GM19099 (cell line): ENCODE results near the gene RPRD2.

Experiments
- POLR2A ChIP-seq: IDR thresholded peaks from 3 replicates; pipeline ENCODE4 v1.6.1; 2011; ENCODE audit warnings: low read depth; ENCODE audit not compliant: insufficient read length; ENCODE audit errors: extremely low read depth

Gene RPRD2

DNA sequence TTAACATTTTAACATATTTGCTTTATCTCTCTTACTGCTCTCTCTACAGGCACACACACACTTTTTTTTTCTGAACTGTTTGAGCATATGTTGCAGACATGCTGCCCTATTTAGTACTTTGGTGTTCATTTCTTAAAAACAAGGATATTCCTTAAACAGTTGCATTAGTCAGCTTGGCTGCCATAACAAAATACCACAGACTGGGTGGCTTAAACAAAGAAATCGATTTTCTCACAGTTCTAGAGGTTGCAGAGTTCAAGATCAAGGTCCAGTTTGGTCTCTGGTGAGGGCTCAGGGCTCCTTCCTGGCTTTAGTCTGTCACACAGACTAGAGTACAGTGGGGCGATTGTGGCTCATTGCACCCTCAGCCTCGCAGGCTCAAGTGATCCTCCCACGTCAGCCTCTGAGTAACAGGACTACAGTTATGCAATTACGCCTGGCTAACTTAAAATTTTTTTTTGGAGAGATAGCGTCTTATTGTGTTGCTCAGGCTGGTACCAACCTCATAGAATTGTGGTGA, 46.7 kb downstream of the RPRD2 start:
- no peak for TF ChIP-seq POLR2A

DNA sequence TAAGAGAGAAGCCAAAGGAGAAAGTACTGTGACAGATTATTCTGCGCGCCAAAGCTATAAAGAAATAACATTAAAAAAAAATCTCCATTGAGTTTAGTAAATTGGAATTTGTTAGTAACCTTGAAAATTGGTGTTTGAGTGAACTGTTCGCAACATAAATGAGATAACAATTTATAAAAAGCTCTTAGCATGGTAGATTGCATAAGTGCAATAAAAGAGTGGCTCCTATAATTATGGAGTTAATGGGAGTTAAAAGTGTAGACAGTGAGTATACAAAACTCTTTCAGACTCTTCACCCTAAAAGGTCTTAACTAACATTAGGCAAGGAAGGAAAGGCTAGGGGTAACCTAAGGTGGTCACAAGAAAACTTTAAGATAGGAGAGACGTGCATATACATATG, 50.6 kb downstream of the RPRD2 start:
- TF ChIP-seq POLR2A = no peak

- no peak for TF ChIP-seq POLR2A
Measured at GRCh38 chr1:150415800-150416199, 51.9 kb downstream of the RPRD2 start.

DNA sequence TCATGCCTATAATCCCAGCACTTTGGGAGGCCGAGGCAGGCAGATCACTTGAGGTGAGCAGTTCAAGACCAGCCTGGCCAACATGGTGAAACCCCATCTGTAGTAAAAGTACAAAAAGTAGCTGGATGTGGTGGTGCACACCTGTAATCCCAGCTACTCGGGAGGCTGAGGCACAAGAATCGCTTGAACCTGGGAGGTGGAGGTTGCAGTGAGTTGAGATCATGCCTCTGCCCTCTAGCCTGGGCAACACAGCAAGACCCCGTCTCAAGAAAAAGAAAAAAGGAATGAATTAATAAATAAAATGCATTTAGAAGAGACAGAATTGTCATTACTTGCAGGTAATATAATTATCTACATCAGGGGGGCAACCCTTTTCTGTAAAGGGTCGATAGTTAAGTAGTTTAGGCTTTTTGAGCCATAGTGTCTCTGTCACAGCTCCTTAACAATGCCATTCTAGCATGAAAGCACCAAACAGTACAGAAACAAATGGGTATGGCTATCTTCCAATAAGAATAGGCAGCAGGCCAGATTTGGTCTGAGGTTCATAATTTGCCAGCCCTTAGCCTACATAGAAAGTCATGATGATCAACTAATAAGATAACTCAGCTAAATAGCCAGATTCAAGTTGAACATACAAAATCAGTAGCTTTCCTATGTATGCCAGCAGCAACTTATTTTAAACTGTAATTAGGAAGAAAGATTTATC, 56.8 kb downstream of the RPRD2 start:
- no peak for TF ChIP-seq POLR2A

DNA sequence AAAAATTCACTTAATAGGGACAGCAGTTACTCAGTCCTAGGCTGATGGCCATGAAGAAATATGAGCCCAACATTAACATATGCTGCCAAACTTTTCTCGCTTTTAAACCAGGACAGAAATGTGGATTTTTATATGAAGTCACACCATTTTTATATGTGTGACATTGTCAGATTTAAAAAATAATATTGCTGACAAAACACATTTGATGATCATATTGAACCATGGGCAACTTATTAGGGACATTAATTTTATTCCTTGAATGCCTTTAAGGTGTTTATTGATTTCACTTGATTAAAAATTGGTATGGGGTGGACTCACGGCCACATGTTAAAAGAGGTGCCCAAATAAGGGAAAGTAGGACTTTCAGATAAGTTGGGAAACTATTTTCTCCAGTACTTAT, 58.6 kb downstream of the RPRD2 start:
- no peak for TF ChIP-seq POLR2A

GRCh38 chr1:150429805-150430204, 65.9 kb downstream of the RPRD2 start:
- TF ChIP-seq POLR2A = no peak

GRCh38 chr1:150441121-150441520, 77.2 kb downstream of the RPRD2 start:
- no peak for TF ChIP-seq POLR2A

- TF ChIP-seq POLR2A = no peak
Measured at GRCh38 chr1:150444232-150444631, 80.3 kb downstream of the RPRD2 start.

GRCh38 chr1:150456146-150456647, 92.2 kb downstream of the RPRD2 start:
- TF ChIP-seq POLR2A = no peak

GRCh38 chr1:150464422-150464826, 100.5 kb downstream of the RPRD2 start:
- TF ChIP-seq POLR2A = no peak

- no peak for TF ChIP-seq POLR2A
Measured at GRCh38 chr1:150466964-150467363, 103.0 kb downstream of the RPRD2 start.

- no peak for TF ChIP-seq POLR2A
Measured at GRCh38 chr1:150469291-150469690, 105.3 kb downstream of the RPRD2 start.

GRCh38 chr1:150472601-150473200, 108.8 kb downstream of the RPRD2 start:
- TF ChIP-seq POLR2A = no peak

GRCh38 chr1:150473659-150474058, 109.7 kb downstream of the RPRD2 start:
- no peak for TF ChIP-seq POLR2A

GRCh38 chr1:150474869-150475268, 110.9 kb downstream of the RPRD2 start:
- TF ChIP-seq POLR2A = no peak

- TF ChIP-seq POLR2A = no peak
Measured at GRCh38 chr1:150476754-150477153, 112.8 kb downstream of the RPRD2 start.

GRCh38 chr1:150477320-150477719, 113.4 kb downstream of the RPRD2 start:
- TF ChIP-seq POLR2A = no peak

- TF ChIP-seq POLR2A = no peak
Measured at GRCh38 chr1:150477733-150478132, 113.8 kb downstream of the RPRD2 start.
